Measurements from ENCODE around the gene FLNC.
A peak's percentile ranks its signal among the peaks of the same experiment; 100 is the strongest.

The FLNC gene

DNA sequence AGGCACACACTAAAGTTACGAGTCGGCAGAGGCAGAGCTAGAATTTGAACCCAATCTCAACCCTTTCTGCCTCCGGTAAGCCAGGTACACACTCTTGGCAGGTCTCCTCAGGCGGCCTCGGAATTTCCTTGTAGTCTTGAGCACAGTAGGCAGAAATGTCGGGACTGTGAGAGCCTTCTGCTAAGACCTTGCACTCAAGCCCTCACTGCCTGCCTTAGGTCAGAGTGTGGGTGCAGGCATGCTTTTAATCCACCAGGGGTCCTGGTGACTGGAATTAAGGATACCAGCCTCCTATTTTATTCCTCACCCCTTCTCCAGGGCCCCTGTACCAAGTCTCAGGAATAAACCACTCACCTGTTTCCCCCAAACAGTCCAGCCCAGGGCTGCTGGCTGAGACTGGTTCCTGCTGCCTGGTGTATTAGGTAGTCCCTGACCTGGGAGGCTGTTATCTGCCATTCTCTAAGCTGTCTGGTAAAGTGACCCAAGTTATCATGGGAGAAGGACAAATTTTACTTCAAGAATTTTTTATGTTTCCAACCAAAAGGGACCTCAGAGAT lies 33.3 kb downstream of the FLNC start:
- DNase-seq, result no peak

DNA sequence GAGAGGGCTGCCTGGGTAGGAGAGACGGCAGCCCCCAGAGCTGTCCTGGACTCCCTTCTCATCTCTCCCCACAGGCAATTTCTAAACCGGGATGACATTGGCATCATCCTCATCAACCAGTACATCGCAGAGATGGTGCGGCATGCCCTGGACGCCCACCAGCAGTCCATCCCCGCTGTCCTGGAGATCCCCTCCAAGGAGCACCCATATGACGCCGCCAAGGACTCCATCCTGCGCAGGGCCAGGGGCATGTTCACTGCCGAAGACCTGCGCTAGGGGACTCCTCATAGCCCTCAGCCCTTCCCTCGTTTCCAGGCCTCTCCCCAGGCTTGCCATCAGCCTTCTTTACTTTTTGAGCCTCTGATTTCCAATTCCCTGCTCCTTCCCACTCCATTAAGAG lies 35.1 kb downstream of the FLNC start:
- no peak for DNase-seq

- no peak for DNase-seq
Measured at GRCh38 chr7:128865996-128866877, 36.0 kb downstream of the FLNC start.

DNA sequence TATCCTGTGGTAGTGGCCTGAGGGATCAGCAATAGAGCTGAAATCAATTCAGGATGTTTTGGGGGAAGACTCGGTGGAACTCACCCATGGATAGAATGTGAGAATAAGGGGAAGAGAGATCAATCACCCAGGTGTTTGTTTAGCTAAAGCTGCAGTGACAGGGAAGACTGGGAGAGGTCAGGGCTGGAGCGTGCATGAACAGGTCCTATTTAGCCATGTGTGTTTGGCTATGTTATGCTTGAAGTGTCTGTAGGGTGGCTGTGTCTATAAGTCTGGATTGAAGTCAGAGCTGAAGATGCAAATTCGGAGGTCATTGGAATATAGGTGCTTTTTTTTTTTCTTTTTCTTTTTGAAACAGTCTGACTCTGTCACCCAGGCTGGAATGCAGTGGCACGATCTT lies 37.0 kb downstream of the FLNC start:
- no peak for DNase-seq

- no peak for DNase-seq
Measured at GRCh38 chr7:128867842-128868623, 37.8 kb downstream of the FLNC start.

DNA sequence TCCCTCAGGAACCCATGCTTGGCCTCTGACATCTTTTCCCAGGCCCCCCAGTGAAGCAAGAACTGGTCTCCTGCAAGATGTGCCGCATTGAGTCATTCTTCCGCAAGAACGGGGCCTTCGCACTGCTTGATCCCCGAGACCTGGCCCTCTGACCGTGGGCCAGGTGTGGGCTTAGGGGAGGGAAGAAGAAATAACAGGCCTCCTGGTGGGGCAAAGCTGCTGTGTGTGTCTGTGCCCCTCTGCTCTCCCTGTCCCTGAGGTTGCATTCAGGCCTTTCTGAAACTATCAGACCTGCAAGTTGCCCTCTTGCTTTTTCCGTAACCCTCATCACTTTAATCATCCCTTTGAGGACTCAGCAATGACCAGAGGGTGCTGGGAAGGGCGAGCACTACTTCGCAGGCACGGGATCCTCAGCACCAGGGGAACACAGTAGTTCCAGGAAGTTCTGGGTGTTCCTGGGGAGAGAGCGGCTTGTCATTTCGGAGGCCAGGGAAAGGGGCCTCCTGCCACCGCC lies 38.5 kb downstream of the FLNC start:
- no peak for DNase-seq

DNA sequence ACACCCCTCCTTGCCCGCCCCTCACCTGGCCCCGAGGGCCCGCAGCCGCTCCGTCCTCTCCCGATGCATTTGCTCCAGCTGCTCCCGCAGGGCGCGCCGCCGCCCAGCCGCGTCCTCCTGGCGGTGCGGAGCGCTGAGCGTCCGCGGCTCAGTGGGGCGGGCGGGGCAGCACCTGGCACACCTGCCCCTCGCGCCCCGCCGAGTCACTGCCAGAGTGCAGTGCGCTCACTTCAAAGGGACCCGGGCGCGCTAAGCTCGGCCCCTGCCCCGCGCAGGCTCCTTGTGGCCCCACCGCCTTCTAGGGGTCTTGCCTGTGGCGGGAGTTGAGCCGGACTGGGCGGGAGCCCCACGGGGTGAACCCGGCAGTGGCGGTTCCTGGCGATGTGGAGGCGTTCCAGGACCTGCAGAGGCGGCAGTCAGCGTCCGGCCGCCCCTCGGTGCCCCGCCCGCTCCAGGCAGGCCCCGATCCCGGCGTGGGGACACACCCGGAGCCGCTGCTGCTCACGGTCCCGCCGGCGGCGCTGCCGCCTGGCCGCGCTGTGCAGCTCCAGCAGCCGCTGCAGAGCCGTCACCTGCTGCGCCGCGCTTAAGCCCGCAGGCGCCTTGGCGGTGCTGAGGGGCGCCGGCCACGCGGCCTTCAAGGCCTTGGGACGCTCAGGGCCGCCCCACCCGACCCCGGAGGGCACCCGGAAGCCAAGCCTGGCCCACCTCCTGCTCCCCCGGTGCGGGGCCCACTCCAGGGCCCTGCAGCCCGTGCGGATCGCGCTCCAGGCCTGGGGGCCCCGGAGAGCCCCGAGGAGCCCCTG lies 39.1 kb downstream of the FLNC start:
- DNase-seq, result peak; percentile 28

GRCh38 chr7:128869944-128870285 lies 39.7 kb downstream of the FLNC start:
- DNase-seq, result no peak

- DNase-seq, result no peak
Measured at GRCh38 chr7:128871050-128871449, 40.8 kb downstream of the FLNC start.

DNA sequence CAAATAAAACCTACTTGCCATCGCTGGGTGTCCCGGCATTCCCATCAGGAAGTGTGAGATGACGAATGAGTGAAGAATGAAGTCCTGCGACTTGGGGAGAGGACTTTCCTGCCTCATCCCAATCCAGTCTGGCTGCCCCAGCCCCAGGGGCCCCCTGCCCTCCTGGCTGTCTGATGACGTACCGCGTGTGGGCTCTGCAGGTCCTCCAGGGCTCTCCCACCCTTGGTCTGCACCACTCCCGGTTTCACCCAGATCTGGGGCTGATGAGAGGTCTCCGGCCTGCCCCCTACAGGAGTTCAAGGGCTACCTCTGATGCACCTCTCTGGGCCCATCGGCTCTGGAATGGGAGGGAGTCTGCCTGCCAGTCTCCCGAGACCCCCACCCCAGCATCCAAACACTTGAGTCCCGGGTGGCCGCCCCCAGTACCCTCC lies 42.2 kb downstream of the FLNC start:
- DNase-seq, result no peak

DNA sequence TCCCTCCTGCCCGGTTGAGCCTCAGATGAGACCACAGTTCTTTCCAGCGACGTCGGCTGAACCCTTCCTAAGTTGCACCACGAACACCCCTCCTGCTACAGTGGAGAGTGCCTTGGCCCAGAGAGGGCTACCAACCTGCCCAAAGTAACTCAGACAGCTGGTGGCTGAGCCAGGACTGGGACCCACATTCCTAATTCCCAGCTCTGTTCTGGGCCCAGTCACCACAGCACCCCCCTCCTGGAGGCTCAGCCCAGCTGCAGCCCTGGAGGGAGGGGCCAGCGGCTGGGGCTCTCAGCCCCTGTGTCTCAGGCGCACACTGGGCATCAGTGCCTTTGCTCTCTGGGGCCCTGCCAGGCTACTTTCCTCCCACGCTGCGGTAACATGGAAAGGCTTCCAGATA lies 43.0 kb downstream of the FLNC start:
- DNase-seq, result no peak

- no peak for DNase-seq
Measured at GRCh38 chr7:128874140-128875031, 44.2 kb downstream of the FLNC start.

DNA sequence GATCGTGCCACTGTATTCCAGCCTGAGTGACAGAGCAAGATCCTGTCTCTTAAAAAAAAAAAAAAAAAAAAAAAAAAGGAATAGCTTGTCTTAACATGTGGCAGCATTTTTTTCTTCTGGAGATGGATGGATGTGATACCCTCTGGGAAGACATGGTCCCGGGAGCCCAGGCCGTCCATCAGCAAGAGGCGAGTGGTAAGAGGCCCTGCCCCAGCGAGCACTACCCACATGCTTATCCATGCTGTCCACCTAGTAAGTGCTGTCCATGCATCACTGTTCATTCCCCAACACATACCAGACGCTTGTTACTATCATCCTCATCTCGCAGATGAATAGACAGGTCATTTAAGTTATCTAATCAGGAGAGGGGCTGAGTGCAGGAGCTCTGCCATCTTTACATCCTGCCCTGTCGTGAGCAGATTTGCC lies 45.3 kb downstream of the FLNC start:
- DNase-seq, result no peak

- DNase-seq, result no peak
Measured at GRCh38 chr7:128876127-128876526, 45.9 kb downstream of the FLNC start.

- DNase-seq, result no peak
Measured at GRCh38 chr7:128876586-128876977, 46.4 kb downstream of the FLNC start.

GRCh38 chr7:128876978-128877755 lies 47.0 kb downstream of the FLNC start:
- DNase-seq, result no peak

DNA sequence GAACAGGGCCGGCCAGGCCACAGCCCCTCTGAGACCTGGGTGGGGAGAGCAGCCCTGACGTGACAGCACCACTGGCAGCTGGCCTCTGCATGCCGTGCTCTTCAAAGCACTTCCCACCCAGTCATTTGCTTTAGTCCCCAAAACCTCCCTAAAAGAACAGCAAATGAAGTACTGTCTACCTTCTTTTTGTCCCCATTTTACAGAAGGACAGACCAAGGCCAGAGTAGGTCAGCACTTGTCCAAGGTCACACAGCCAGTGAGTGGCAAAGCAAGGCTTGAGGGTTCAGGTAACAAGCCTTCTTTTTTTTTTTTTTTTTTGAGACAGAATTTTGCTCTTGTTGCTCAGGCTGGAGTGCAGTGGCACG lies 47.5 kb downstream of the FLNC start:
- DNase-seq, result no peak

- no peak for DNase-seq
Measured at GRCh38 chr7:128878226-128879105, 48.3 kb downstream of the FLNC start.

DNA sequence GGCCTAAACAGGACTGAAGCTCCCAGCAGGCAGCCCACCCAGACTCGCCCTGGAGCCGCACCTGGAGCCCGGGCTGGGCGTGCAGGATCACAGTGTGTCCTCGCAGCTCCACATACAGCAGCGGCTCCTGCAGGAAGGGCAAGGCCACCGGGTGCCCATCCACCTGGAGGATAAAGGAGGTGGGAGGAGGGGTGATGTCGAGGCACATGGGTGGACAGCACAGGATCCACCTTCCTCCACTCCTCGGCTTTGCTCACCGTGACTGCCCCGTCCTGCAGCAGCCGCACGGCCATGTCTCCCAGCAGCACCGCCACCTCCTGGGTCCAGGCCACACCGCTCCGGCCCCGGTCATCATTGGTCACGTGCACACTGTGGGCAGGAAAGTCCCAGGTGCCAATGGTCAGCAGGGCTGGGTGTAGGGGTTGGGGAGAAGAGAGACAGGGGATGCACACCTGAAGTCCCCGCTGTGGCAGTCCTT lies 49.3 kb downstream of the FLNC start:
- no peak for DNase-seq

Data from activated gamma-delta T cell (primary cell).